ENCODE data around the gene ARFIP2. TPM values are rescaled to one million over a fixed set of nuclear protein-coding genes. Genes with fewer than 3 reads are reported as not detected.

ARFIP2 gene
- total RNA-seq = 10 to 100 TPM; 16.2 to 42.0 TPM
- polyA plus RNA-seq = 10 to 100 TPM; 21.3 to 26.3 TPM

GRCh38 chr11:6481012-6481923, at the start of gene ARFIP2, which contains the start of gene TIMM10B:
Gene ARFIP2, minus strand, starts transcription at chr11:6481331. Its CDS starts 910 bp downstream, at chr11:6480421.
Gene TIMM10B, plus strand, starts transcription at chr11:6481501. Its CDS starts 16 bp downstream, at chr11:6481517.
- H3K9me3 ChIP-seq (ENCODE audit: control insufficient read depth in 4 of 4, low read length in 3 of 4) = no peaks in the 10 kb centered on the region
- H3K4me3 ChIP-seq (ENCODE audit: low read depth in 1 of 3, low read length in 3 of 3) = peak within 1 kb of the TSS; percentile 71 to 100 (median 99)
- TF ChIP-seq EGR1 (IDR thresholded peaks at IDR 0.05; ENCODE audit: low read depth in 2 of 2) (no peak), FOXA1 (IDR thresholded peaks at IDR 0.05) (no peak), CTCF (IDR thresholded peaks at IDR 0.05; ENCODE audit: low read depth, low read length, missing input control) (no peak), YY1 (IDR thresholded peaks at IDR 0.05) (peak; percentile 74), HNF4A (conservative IDR thresholded peaks at IDR 0.05) (peak in 1 of 2 donors; percentile 41), SP1 (IDR thresholded peaks at IDR 0.05) (peak; percentile 81), JUND (IDR thresholded peaks at IDR 0.05) (peak in 1 of 2 donors; percentile 57), RXRA (IDR thresholded peaks at IDR 0.05) (peak; percentile 85 to 88), NR2F2 (IDR thresholded peaks at IDR 0.05) (peak; percentile 76), ZBTB33 (IDR thresholded peaks at IDR 0.05) (peak; percentile 95), GABPA (IDR thresholded peaks at IDR 0.05 in 1 of 2, conservative IDR thresholded peaks at IDR 0.05 in 1 of 2) (peak; percentile 96 to 100), ATF3 (IDR thresholded peaks at IDR 0.05) (no peak), MAX (IDR thresholded peaks at IDR 0.05) (peak; percentile 71)
- DNase-seq (ENCODE audit: low spot score) = peak; percentile 96
- peak within 1 kb of the TSS; percentile 90 to 91 for H3K27ac ChIP-seq (ENCODE audit: low read depth in 1 of 2, low read length in 2 of 2)
- H3K4me1 ChIP-seq (ENCODE audit: control insufficient read depth in 4 of 4, insufficient read depth in 4 of 4, low read length in 3 of 4) = peaks cover 6 to 30% (median 23%) of the 10 kb centered on the region in 4 donors
- H3K36me3 ChIP-seq (ENCODE audit: control insufficient read depth in 4 of 4, insufficient read depth in 3 of 4, low read depth in 1 of 4, low read length in 3 of 4) = peaks cover 6 to 53% (median 30%) of the 10 kb centered on the region in 4 donors
- no peaks in the 10 kb centered on the region for H3K27me3 ChIP-seq (ENCODE audit: control insufficient read depth in 4 of 4, insufficient read depth in 4 of 4, low read length in 3 of 4)
- under 1% methylated on average over 66 of the region's 66 CpGs for WGBS
- H3K9ac ChIP-seq (ENCODE audit: low read depth in 1 of 2, low read length in 2 of 2) = peak within 1 kb of the TSS; percentile 94 to 96

GRCh38 chr11:6530848-6531247, 49.7 kb upstream of the ARFIP2 start:
- TF ChIP-seq REST (IDR thresholded peaks at IDR 0.05) (no peak), FOXA2 (IDR thresholded peaks at IDR 0.05) (no peak), RXRA (IDR thresholded peaks at IDR 0.05) (no peak), MAX (IDR thresholded peaks at IDR 0.05) (no peak), HNF4G (IDR thresholded peaks at IDR 0.05) (no peak), YY1 (IDR thresholded peaks at IDR 0.05) (no peak), ATF3 (IDR thresholded peaks at IDR 0.05) (no peak), CTCF (IDR thresholded peaks at IDR 0.05; ENCODE audit: low read depth, low read length, missing input control) (no peak), RAD21 (IDR thresholded peaks at IDR 0.05) (no peak)

More at GRCh38 chr11:6530848-6531247, 49.7 kb upstream of the ARFIP2 start:
- Histone ChIP-seq H3K9me3 (ENCODE audit: control insufficient read depth in 4 of 4, low read length in 3 of 4) (no peaks in the 10 kb centered on the region), H3K9ac (ENCODE audit: low read depth in 1 of 2, low read length in 2 of 2) (peak overlapping the region in 1 of 2 donors; percentile 4), H3K27ac (ENCODE audit: low read depth in 1 of 2, low read length in 2 of 2) (no peak overlapping the region), H3K27me3 (ENCODE audit: control insufficient read depth in 4 of 4, insufficient read depth in 4 of 4, low read length in 3 of 4) (no peaks in the 10 kb centered on the region), H3K4me3 (ENCODE audit: low read depth in 1 of 3, low read length in 3 of 3) (no peak overlapping the region), H3K36me3 (ENCODE audit: control insufficient read depth in 4 of 4, insufficient read depth in 3 of 4, low read depth in 1 of 4, low read length in 3 of 4) (peaks cover 0 to 12% (median 2%) of the 10 kb centered on the region in 4 donors), H3K4me1 (ENCODE audit: control insufficient read depth in 4 of 4, insufficient read depth in 4 of 4, low read length in 3 of 4) (no peaks in the 10 kb centered on the region)
- DNase-seq (ENCODE audit: low spot score) = no peak
- WGBS = 96% methylated on average over 2 of the region's 2 CpGs
